NCI-H2107 treated with DMSO at 0.1 percent for 48 hours (cell line): ENCODE measurements around the gene UBALD1.

Experiments used
- DNase-seq: peaks from one replicate; lab custom pipeline; 2025; ENCODE audit not compliant: unreplicated experiment; lab: John Stamatoyannopoulos, UW

Gene UBALD1

GRCh38 chr16:4616047-4616811 is 1.5 kb upstream of the UBALD1 start:
- peak; percentile 98 for DNase-seq

- no peak for DNase-seq
Measured at GRCh38 chr16:4615384-4616046, 827 bp upstream of the UBALD1 start.

- DNase-seq: no peak
Measured at GRCh38 chr16:4613636-4614570, 785 bp downstream of the UBALD1 start.

GRCh38 chr16:4612977-4613635 is 1.6 kb downstream of the UBALD1 start:
- DNase-seq: no peak

GRCh38 chr16:4612474-4612931 is 2.2 kb downstream of the UBALD1 start:
- DNase-seq: no peak

GRCh38 chr16:4611337-4612021 is 3.2 kb downstream of the UBALD1 start:
- no peak for DNase-seq

- no peak for DNase-seq
Measured at GRCh38 chr16:4610011-4611005, 4.4 kb downstream of the UBALD1 start.

- no peak for DNase-seq
Measured at GRCh38 chr16:4609200-4610010, 5.3 kb downstream of the UBALD1 start.

- no peak for DNase-seq
Measured at GRCh38 chr16:4608704-4608980, 6.0 kb downstream of the UBALD1 start.

- DNase-seq: no peak
Measured at GRCh38 chr16:4607841-4608703, 6.6 kb downstream of the UBALD1 start.

- peak; percentile 82 for DNase-seq
Measured at GRCh38 chr16:4606354-4606753, 8.3 kb downstream of the UBALD1 start.

GRCh38 chr16:4604401-4604800 is 10.3 kb downstream of the UBALD1 start:
- no peak for DNase-seq

- DNase-seq: no peak
Measured at GRCh38 chr16:4603624-4604170, 11.0 kb downstream of the UBALD1 start.

GRCh38 chr16:4602331-4602730 is 12.4 kb downstream of the UBALD1 start:
- no peak for DNase-seq

- no peak for DNase-seq
Measured at GRCh38 chr16:4601864-4602186, 12.9 kb downstream of the UBALD1 start.

GRCh38 chr16:4601036-4601863 is 13.4 kb downstream of the UBALD1 start:
- no peak for DNase-seq

GRCh38 chr16:4599545-4599944 is 15.1 kb downstream of the UBALD1 start:
- no peak for DNase-seq
